GM10266 (cell line): ENCODE data around the gene JPH2.

Experiments used
- DNase-seq: peaks from one replicate; pipeline ENCODE4 v3.0.0; 2012; ENCODE audit errors: extremely low spot score
- CTCF ChIP-seq: IDR thresholded peaks from 2 replicates; pipeline ENCODE4 v1.5.1; 2012; ENCODE audit warnings: mild to moderate bottlenecking, low read depth; ENCODE audit not compliant: control insufficient read depth, insufficient read depth; ENCODE audit errors: missing control alignments

The JPH2 gene

GRCh38 chr20:44070139-44070900 is 116.7 kb downstream of the JPH2 start:
- no peak for DNase-seq
- no peak for TF ChIP-seq CTCF

- no peak for TF ChIP-seq CTCF
These were observed 117.6 kb downstream of the JPH2 start for GRCh38 chr20:44069203-44070011.

GRCh38 chr20:44068316-44069201 is 118.4 kb downstream of the JPH2 start:
- TF ChIP-seq CTCF: no peak
- DNase-seq: no peak

More at GRCh38 chr20:44069203-44070011, 117.6 kb downstream of the JPH2 start:
- peak; percentile 64 for DNase-seq

- DNase-seq: no peak
- no peak for TF ChIP-seq CTCF
These were observed 119.3 kb downstream of the JPH2 start for GRCh38 chr20:44067650-44068081.

DNA sequence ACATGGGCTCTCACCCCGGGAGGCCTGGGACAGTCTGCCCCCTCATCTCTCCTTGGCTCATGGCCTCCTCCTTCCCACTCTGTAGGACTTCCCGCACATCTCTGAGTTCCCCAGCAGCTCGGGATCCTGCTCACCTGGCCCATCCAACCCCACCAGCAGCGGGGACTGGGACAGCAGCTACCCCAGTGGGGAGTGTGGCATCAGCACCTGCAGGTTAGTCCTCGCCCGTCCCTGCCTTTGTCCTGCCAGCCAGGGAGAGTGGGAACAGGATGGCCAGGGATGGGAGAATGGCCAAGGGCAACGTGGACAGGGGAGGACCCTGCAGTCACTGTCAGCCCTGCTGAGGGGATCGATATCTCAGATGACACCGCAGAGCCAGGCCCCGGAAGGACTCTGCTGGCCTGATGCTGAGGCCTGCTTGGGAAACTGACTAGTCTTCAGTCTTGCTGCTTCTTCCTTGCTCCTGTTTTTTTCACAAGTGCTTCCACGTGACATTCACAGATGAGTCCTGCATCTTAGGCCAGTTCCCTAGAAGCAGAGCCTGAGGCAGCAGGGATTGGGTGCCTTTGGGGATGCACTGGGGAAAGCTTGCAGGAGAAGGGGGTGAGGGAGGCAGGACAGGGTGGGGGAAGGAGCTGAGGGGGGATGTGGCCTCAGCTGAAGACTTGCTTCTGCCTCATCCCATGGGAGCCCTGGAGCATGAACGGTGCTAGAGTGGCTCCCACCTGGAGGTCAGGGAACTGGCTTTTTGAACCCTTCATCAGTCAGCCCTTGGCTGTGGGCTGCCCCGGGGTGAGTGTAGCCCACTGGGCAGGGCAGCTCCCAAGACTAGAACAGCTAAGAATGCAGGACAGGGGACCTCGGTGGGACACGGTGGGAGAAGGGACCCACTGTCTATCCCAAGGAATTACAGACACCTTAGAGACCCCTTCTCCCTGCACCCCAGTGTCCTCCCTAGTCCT is 120.1 kb downstream of the JPH2 start:
- DNase-seq: no peak
- no peak for TF ChIP-seq CTCF

GRCh38 chr20:44065401-44066340 is 121.3 kb downstream of the JPH2 start:
- no peak for TF ChIP-seq CTCF
- DNase-seq: no peak
